GM18858 (cell line): ENCODE data around the gene ZMPSTE24.
A peak's percentile ranks its signal among the peaks of the same experiment; 100 is the strongest.
"Not testable (repeated sequence)": the region's sequence is repeated elsewhere in the genome, so short reads cannot be mapped to it uniquely, and the experiment has no call there.

Source experiments
- ATAC-seq: cut with Tn5 transposase; IDR thresholded peaks from one replicate; pipeline ENCODE4 v1.9.1; 2021; ENCODE audit not compliant: unreplicated experiment

The ZMPSTE24 gene

GRCh38 chr1:40257688-40258444 lies at the start of gene ZMPSTE24:
ZMPSTE24 (plus strand) TSS chr1:40258236; CDS start chr1:40258272, 36 bp downstream.
- ATAC-seq: peak; percentile 72

GRCh38 chr1:40210511-40211204 lies 47.4 kb upstream of the ZMPSTE24 start:
- no peak for ATAC-seq

DNA sequence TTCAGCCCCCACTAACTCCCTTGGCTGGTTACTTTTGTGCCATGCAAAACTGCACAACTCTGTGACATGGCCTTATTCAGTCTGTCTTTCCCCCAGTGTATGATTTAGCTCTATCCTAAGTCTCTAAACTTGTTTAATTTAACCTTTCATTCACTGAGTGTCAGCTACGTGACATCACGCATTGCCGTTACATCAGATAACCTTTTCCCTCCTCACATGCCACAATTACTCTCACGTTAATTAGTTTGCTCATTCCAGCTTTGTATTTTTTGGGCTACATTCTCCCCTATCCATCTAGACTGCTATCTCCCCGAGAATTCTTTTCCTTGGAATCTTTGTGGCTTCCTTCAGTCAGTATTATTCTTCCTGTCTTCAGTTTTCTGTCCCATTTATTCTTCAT lies 39.7 kb upstream of the ZMPSTE24 start:
- no peak for ATAC-seq

DNA sequence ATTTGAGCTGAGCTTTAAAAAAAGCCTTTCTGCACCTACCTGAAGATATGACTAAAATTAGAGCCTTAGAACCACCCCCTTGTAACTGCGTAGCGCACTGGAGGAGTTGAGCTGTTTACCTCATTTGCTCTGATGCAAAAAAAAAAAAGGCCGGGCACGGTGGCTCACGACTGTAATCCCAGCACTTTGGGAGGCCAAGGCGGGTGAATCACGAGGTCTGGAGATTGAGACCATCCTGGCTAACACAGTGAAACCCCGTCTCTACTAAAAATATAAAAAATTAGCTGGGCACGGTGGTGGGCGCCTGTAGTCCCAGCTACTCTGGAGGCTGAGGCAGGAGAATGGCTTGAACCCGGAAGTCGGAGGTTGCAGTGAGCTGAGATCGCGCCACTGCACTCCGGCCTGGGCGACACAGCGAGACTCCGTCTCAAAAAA lies 36.5 kb upstream of the ZMPSTE24 start:
- ATAC-seq: not testable (repeated sequence)

- no peak for ATAC-seq
Measured at GRCh38 chr1:40221977-40222772, 35.9 kb upstream of the ZMPSTE24 start.

DNA sequence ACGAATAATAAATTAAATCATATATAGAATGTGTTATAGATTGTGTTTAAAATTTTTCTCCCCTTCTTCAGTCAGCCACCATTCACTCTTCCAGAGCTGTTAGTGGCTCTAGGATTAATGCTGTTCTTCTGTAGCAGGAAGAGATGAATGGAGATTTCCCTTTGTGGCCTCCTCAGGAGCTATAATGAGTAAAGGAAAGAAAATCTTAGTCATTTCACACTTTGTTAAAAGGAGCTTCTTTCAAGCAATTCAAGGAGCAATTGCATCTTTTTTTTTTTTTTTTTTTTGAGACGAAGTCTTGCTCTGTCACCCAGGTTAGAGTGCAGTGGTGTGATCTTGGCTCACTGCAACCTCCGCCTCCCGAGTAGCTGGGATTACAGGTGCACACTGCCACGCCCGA lies 34.0 kb upstream of the ZMPSTE24 start:
- ATAC-seq: no peak

DNA sequence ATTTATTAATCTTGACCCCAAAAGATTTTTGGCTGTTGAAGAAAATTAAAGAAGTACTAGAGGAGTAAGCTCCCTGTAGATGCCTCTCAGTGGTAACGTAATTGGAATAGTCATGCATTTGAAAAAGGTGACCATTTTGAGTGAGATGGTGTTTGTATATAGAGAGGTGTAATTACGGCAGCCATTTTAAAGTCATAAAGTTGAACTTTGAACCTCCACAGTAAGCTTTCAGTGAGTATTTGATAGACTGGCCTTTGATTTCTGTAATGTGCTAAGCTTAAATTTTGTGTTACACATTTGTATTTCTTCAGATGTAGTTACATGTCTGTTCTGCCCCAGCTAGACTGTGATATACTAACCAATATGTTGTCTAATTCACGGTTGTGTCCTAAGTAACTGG lies 31.8 kb upstream of the ZMPSTE24 start:
- ATAC-seq: no peak

GRCh38 chr1:40232444-40232843 lies 25.6 kb upstream of the ZMPSTE24 start:
- ATAC-seq: peak; percentile 89

DNA sequence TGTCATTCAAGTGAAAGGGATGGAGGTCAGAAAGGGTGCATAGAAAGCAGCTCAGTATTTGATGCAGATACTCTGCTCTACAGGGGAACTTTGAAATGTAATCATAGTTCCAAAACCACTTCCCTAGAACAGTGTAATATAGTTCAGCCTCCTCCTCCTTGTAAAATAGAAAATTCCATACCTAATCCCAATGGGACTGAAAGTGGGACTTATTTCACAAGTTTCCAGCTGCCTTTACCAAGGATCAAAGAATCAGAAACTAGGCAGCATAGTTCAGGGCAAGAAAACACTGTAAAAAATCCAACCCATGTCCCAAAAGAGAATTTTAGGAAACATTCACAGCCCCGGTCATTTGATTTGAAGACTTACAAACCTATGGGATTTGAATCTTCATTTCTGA lies 18.4 kb upstream of the ZMPSTE24 start:
- ATAC-seq: no peak

GRCh38 chr1:40240390-40240789 lies 17.6 kb upstream of the ZMPSTE24 start:
- ATAC-seq: no peak

GRCh38 chr1:40241362-40241761 lies 16.7 kb upstream of the ZMPSTE24 start:
- peak; percentile 15 for ATAC-seq

GRCh38 chr1:40243351-40243750 lies 14.7 kb upstream of the ZMPSTE24 start:
- ATAC-seq: no peak

DNA sequence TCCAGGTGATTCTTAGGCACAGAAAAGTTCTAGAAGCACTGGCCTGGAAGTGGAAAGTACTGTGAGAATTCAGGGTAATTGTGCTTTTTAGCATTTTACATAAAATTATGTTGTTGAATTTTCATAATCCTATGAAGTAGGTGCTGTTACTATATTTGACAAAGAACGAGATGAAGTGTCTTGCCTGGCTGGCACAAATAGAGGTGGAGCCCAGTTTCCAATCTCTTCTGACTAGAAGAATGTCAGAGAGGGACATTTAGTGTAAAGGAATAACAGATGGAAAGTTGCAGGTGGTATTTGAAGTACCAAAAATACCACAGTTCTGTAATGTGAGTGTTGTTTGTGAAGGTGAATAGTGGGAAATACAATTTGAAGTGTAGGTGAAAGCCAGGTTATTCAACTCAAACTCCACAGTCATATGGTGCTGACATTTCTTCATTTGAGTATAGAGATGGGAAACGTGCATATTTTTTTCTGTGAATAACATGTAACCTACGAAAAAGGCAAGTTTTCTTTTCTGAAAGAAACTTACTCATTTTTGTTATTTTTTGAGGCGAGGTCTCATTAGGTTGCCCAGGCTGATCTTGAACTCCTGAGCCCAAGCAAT lies 13.8 kb upstream of the ZMPSTE24 start:
- ATAC-seq: no peak

- no peak for ATAC-seq
Measured at GRCh38 chr1:40245686-40246085, 12.3 kb upstream of the ZMPSTE24 start.

- ATAC-seq: no peak
Measured at GRCh38 chr1:40247655-40248054, 10.4 kb upstream of the ZMPSTE24 start, which contains the start of gene TMCO2. TMCO2 (plus strand) TSS chr1:40247937; CDS start chr1:40247994, 57 bp downstream.

DNA sequence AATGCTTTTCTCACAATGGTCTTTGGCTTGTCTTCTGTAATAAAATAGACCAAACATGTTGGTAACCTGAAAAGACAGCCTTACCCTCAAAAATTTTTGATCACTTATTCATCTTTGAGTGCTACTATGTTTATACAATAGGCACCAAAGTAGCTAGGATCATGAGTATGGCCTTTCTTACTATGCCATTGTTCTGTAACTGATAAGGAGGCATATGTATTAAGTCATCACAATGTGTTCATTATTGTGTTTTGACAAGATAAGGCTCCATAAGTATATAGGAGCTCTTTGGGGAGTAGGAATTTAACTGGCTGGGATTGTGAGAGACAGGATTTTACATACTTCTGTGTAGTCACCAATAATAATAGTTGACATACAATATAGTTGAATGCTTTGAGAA lies 9.6 kb upstream of the ZMPSTE24 start:
- no peak for ATAC-seq

DNA sequence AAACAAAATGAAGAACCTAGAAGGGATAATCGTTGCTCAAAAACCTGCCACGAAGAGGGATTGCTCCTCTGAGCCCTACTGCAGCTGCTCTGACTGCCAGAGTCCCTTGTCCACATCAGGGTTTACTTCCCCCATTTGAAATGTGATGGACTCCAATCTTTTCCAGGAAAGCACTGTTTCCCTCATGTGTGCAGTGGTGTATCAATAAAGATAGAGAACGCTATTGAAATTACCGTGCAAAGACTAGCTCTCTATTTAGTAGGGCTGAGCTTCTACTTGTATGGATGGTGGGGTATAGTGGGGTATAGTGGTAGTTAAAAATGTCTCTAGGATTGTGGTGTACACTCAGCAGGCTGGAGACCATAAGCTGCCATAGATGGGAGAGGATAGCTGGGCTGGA lies 6.6 kb upstream of the ZMPSTE24 start:
- ATAC-seq: no peak

DNA sequence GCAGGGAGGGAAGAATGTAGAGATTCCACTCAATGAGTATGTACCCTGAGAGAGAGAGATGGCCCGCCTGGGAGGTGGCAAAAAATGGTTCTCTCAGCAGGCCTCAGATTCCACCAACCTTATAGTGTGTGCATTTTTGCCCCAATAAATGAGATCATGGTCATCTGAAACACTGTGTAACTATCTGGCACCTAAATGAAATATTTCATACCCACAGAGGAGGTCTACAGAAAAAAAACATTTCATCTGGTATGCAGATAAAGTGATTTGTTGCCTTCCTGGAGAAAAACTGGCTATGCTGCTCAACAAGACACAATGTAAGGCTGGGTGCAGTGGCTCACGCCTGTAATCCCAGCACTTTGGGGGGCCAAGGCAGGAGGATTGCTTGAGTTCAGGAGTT lies 5.4 kb upstream of the ZMPSTE24 start:
- ATAC-seq: no peak

DNA sequence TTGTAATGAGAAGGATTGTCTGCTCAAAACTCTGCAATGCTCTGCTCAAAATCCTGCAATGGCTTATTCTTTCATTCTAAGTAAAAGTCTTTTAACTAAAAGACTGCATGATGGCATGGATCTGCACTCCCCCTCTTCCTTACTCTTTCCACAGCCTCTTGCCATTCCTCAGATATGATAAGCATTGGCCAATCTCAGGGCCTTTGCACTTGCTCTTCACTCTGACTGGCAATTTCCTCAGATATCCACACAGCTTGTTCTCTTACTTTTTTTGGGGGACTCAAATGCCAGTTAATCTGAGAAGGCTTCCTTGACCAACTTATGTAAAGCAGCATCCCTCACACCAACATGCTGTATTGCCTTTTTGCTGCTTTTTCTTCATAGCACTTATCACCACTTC lies 2.8 kb upstream of the ZMPSTE24 start:
- no peak for ATAC-seq

GRCh38 chr1:40256401-40257084 lies 1.5 kb upstream of the ZMPSTE24 start:
- no peak for ATAC-seq

GRCh38 chr1:40257313-40257687 lies 736 bp upstream of the ZMPSTE24 start:
- no peak for ATAC-seq
